Suprapubic skin (tissue), 4 donors: ENCODE data around the gene PCDH12.

ENCODE experiments used
- CTCF ChIP-seq, 2 donors: fragments of 200-600 bp in 1 of 2; fragments of 450-650 bp in 1 of 2; sonication (generic) in 1 of 2; IDR thresholded peaks; one replicate each; pipeline ENCODE4 v1.5.1; 2016 to 2019; ENCODE audit warnings: antibody characterized with exemption in 2 of 2, mild to moderate bottlenecking in 1 of 2, moderate library complexity in 1 of 2
- EP300 ChIP-seq: sonication (generic); formaldehyde crosslinking; IDR thresholded peaks from one replicate; pipeline ENCODE4 v1.6.1; 2017; ENCODE audit warnings: antibody characterized with exemption
- POLR2A ChIP-seq, 2 donors: fragments of 450-650 bp; IDR thresholded peaks; one replicate each; pipeline ENCODE4 v1.6.1; 2017; ENCODE audit warnings: antibody characterized with exemption in 2 of 2, mild to moderate bottlenecking in 2 of 2, moderate library complexity in 2 of 2
- POLR2AphosphoS5 ChIP-seq, 3 donors: sonication (generic); formaldehyde crosslinking; IDR thresholded peaks; one replicate each; pipeline ENCODE4 v1.6.1; 2017; ENCODE audit warnings: antibody characterized with exemption in 3 of 3

DNA sequence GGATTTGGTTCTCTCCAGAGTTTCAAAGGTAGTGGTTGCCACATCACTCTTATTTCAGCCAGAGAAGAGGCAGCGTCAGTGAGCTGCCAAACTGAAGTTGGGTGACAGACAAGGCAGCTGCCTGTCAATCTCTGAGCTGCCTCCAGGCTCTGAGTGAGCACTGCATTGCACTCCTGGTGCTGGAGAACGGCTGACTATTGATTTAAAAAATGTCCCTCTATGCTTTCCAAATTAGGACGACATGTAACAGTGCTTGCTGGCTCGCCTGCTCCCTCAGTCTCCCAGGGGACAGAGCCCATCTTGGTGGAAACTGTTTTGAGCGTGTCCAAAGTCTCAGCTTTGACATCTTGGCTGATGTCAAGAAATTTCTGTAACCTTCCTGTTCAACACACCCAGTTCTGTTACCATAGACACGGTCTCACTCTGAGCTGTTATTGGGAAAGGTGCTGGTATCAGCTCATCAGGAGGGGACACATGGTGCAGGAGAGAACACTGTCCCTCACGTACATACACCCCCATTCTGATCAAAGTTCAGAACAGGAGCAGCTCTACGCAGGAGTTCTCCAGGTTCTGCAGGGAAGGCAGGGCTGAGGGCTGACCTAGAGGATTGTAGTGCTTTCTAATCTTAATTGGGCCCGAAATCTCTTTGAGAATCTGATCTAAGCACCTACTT is 15.7 kb downstream of the PCDH12 start:
- TF ChIP-seq POLR2A (IDR thresholded peaks at IDR 0.05) (no peak), CTCF (IDR thresholded peaks at IDR 0.05) (no peak), EP300 (no peak), POLR2AphosphoS5 (IDR thresholded peaks at IDR 0.05) (no peak)
